Measurements from ENCODE around the gene MYO7B.

Gene MYO7B

GRCh38 chr2:127641846-127642507, 106.5 kb downstream of the MYO7B start:
- no peak for DNase-seq (ENCODE audit: low read depth)
- no peak overlapping the region for H3K4me3 ChIP-seq (ENCODE audit: low read depth, low read length)

GRCh38 chr2:127642706-127643438, 107.4 kb downstream of the MYO7B start:
- no peak overlapping the region for H3K4me3 ChIP-seq (ENCODE audit: low read depth, low read length)
- no peak for DNase-seq (ENCODE audit: low read depth)

- H3K4me3 ChIP-seq (ENCODE audit: low read depth, low read length) = no peak overlapping the region
- DNase-seq (ENCODE audit: low read depth) = no peak
Measured at GRCh38 chr2:127643439-127644065, 108.1 kb downstream of the MYO7B start.

GRCh38 chr2:127644066-127645025, 108.9 kb downstream of the MYO7B start:
- no peak for DNase-seq (ENCODE audit: low read depth)
- no peak overlapping the region for H3K4me3 ChIP-seq (ENCODE audit: low read depth, low read length)

GRCh38 chr2:127645026-127645394, 109.5 kb downstream of the MYO7B start:
- H3K4me3 ChIP-seq (ENCODE audit: low read depth, low read length) = no peak overlapping the region
- no peak for DNase-seq (ENCODE audit: low read depth)

- DNase-seq (ENCODE audit: low read depth) = no peak
- H3K4me3 ChIP-seq (ENCODE audit: low read depth, low read length) = no peak within 1 kb of the TSS
Measured at GRCh38 chr2:127645395-127646291, 110.2 kb downstream of the MYO7B start, which contains the start of gene GPR17. Gene GPR17, plus strand, starts transcription at chr2:127646153. Its CDS starts 4,583 bp downstream, at chr2:127650736.

- no peak overlapping the region for H3K4me3 ChIP-seq (ENCODE audit: low read depth, low read length)
- DNase-seq (ENCODE audit: low read depth) = no peak
Measured at GRCh38 chr2:127646487-127647241, 111.2 kb downstream of the MYO7B start.

GRCh38 chr2:127647242-127648190, 112.0 kb downstream of the MYO7B start:
- DNase-seq (ENCODE audit: low read depth) = no peak
- no peak overlapping the region for H3K4me3 ChIP-seq (ENCODE audit: low read depth, low read length)

- H3K4me3 ChIP-seq (ENCODE audit: low read depth, low read length) = no peak overlapping the region
Measured at GRCh38 chr2:127648321-127648720, 112.8 kb downstream of the MYO7B start.

GRCh38 chr2:127649100-127649611, 113.7 kb downstream of the MYO7B start:
- no peak overlapping the region for H3K4me3 ChIP-seq (ENCODE audit: low read depth, low read length)
- no peak for DNase-seq (ENCODE audit: low read depth)

More at GRCh38 chr2:127648321-127648720, 112.8 kb downstream of the MYO7B start:
- DNase-seq (ENCODE audit: low read depth) = no peak

GRCh38 chr2:127649684-127650040, 114.2 kb downstream of the MYO7B start:
- DNase-seq (ENCODE audit: low read depth) = peak; percentile 47
- H3K4me3 ChIP-seq (ENCODE audit: low read depth, low read length) = no peak overlapping the region

GRCh38 chr2:127650041-127650784, 114.7 kb downstream of the MYO7B start:
- DNase-seq (ENCODE audit: low read depth) = no peak
- H3K4me3 ChIP-seq (ENCODE audit: low read depth, low read length) = no peak overlapping the region

- no peak overlapping the region for H3K4me3 ChIP-seq (ENCODE audit: low read depth, low read length)
- no peak for DNase-seq (ENCODE audit: low read depth)
Measured at GRCh38 chr2:127650785-127651380, 115.4 kb downstream of the MYO7B start.

GRCh38 chr2:127651381-127651809, 115.9 kb downstream of the MYO7B start:
- no peak overlapping the region for H3K4me3 ChIP-seq (ENCODE audit: low read depth, low read length)
- no peak for DNase-seq (ENCODE audit: low read depth)

- DNase-seq (ENCODE audit: low read depth) = no peak
- H3K4me3 ChIP-seq (ENCODE audit: low read depth, low read length) = no peak overlapping the region
Measured at GRCh38 chr2:127651971-127652550, 116.6 kb downstream of the MYO7B start.
